Measurements from ENCODE around the gene TICAM2.

The TICAM2 gene

DNA sequence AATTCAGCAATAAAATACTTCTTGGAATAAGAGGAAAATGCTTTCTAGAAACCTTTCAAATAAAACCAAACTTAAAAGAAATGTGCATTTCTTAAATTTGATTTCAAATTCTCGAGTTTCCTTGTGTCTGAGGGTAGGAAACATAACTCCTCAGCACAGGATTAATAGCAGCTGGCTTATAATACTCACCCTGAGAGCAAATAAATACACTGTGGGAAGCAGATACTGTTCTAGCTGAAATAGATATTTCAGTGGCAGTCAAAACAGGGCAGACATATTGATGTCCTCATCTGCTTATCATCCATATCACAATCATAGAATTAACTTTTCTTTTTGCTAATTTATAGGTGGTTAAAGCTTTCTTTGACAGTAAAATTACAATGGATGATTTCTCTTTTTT is 33.6 kb downstream of the TICAM2 start:
- no peak for DNase-seq (ENCODE audit: low read depth)

DNA sequence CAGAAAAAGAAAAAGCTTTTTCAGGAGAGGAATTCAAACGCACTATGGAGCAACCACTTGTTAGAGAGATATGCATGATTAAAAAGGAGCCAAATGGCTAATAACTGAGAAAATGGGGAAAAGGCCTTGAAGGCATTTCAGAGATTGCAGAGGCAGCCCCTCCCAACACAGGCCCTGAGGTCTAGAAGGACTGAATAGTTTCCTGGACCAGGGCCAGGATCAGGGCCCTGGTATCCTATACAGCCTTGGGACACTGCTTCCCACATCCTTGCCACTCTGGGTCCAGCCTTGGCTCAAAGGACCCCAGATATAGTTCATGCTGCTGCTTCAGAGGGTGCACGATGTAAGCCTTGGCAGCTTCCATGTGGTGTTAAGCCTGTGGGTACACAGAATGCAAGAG is 37.0 kb downstream of the TICAM2 start:
- DNase-seq (ENCODE audit: low read depth), result no peak

DNA sequence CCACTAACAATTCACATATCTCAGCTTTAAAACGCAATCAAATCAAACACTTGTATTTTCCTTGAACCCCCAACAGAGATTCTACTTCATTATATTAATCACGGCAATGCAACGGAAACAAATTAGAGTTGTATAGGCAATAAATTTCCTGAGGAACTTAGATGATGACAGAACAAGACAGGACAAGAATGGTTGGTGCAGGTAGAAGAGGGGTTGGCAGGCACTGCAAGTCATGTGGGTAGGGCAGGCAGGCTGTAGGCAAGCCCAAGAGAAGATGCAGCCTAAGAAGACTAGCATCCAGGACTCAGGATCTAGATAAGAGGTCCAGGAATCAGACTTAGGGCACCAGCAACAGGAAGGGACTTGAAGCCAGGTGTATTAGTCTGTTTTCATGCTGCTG is 41.1 kb downstream of the TICAM2 start:
- no peak for DNase-seq (ENCODE audit: low read depth)

DNA sequence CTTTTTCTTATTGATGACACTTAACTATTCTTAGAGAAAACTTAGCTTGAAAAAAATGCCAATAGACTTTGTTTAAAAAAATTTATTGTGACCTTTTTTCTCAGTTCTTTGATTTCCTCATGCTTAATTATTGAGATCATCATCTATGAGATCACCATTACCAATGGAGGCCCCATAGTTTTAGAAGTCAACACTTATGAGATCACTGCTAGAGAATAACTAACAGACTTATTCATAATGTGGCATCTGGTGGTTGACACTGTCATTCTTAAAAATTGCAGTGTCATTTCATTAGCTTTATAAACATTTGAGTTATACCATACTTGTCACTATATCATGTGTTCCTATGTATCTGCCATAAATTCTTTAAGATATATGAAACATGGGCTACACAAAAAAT is 42.8 kb downstream of the TICAM2 start:
- DNase-seq (ENCODE audit: low read depth), result no peak

DNA sequence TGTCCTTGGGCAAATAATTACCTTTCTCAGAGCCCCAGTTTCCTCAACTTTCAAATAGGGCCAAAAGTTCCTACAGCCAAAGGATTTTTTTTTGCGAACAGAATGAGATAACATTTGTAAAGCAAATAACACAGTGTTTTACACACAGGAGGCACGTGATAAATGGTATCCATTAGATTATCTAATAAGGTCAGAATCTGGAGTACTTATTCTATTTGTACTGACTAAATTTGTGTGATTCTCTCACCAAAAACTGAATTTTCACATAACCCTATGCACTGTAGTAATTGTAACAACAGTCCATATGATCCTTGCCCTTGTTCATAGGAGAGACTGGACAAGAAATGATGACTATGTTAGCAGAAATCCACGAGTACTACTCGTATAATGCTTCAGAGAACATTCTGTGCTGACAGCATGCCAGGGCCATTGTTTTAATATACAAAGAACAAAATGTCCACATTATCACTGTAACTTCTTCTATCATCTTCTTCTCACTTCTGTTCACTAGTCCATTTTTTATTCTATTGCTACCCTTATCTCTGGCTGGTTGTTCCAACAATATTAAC is 43.8 kb downstream of the TICAM2 start:
- no peak for DNase-seq (ENCODE audit: low read depth)

DNA sequence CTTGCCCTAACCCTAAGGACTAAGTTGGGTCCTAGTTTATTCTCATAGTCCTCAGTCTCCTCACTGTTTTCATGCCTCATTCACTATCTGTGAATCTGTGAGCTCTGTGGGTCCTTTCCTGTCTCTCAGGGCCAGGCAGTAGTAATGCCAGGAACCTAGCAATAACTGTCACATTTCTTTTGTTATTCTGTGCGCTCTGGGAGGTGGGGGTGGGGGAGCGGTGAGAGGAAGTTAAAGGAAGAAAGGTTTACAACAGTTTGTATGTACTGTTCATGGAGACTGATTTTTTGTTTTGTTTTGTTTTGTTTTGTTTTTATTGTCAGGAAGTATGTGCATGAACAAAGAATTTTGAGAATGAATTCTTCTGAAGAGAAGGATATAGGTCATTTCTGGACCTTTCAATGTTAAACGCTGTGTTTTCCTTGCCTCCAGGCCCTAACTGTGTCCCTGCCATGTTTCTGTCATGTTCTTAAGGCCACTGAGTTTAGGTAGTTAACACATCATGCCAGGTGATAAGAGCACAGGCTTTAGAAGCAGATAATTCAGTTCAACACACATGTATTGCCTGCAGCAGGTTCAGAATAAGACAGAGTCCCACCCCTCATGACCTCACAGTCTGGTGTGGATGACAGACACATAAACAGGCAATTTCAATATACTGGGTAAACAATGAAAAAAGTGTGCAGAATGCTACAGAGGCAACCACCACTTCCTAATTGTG is 44.5 kb downstream of the TICAM2 start:
- DNase-seq (ENCODE audit: low read depth), result no peak

DNA sequence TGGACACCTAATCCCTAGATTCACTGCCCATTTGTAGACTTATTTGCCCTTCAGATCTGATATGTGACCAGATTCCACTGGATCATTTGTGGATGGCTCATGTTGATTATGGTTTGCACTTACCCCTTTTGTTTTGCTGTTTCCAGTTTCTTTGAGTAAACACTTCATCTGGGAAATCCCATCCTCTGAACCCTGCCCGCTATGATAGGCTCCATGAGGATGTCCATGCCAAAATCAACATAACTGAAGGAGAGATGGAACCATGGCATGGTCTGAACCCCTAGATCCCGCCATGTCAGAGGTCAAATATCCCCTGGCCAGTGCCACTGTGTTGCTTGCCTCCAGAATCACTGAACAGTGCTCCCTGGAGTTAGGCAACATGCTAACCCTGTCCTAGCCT is 46.0 kb downstream of the TICAM2 start:
- DNase-seq (ENCODE audit: low read depth), result no peak

DNA sequence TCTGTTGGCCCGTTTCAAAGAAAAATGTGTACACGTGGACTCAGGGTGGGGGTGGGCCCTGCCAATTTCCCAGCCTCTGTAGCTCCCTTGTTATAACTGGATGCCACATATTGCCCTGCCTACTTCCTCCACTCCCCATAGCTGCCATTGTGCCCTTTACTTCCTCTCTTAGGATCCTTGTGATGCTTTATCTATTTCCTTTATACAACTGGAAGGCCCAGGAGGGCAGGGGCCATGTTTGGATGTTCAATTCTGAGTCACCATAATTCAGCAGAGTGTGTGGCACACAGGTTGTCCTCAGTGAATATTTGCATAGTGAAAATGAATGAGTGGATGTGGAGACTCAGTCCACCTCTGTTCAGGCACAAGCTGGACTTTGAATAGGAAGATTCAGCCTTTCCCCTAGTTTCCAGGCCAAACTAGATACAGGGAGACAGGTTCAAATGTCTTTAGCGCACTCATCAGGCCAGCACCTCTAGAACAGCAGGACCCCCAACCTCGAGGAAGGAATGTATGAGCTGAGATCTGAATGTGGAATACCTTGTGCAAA is 47.1 kb downstream of the TICAM2 start:
- no peak for DNase-seq (ENCODE audit: low read depth)

DNA sequence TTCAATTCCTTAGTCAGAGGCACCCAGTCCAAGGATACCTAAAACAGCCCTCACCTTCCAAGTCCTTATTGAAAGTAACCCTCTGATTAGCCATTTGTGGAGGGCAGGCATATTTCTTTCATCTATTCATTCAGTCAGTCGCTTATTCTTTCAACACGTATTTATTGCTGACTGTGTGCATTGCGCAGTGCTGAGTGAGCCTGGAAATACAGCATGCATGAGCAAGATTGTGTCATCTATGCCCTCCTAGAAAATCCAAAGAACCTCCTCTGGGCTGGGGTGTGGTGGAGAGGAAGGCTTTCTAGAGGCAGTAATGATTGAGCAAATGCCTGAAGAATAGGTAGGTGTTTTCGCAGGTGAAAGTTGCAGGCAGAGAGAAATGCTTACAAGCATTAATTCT is 49.2 kb downstream of the TICAM2 start:
- no peak for DNase-seq (ENCODE audit: low read depth)

DNA sequence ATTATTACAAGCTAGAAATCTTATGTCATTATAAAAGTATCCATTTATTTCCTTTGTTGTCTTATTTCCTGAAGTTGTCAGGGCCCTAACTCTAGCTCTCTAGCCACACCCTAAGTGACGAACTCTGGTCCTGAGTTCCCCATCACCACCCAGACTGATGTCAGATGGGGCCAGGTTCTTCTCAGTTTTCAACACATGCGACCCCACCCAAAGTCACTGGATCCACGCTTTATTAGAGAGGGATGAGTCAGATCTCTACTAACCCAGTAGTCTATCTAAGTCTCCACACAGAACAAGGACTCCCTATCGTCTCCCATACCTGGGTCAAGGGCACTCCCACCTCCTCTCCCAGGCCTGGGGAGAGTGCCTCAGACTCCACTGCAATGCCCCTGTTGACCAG is 50.9 kb downstream of the TICAM2 start:
- no peak for DNase-seq (ENCODE audit: low read depth)

DNA sequence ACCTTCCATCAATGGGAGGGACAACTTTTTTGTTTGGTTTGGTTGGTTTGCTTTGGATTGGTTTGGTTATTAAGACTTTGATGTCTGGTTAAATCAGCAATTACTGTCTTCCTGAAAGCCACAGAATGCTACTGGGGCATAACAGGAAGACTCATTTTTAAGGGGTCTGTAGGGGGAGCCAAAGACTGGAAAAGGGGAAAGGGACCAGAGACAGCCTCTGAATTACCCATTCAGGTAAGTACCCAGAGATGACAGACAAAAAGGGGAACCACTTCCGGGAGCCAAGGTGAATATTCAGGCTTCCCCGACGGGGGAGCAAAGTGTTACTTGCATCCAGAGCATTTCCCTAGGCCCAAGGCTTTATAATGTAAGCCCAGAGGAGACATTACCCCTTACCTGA is 53.1 kb downstream of the TICAM2 start:
- DNase-seq (ENCODE audit: low read depth), result no peak

DNA sequence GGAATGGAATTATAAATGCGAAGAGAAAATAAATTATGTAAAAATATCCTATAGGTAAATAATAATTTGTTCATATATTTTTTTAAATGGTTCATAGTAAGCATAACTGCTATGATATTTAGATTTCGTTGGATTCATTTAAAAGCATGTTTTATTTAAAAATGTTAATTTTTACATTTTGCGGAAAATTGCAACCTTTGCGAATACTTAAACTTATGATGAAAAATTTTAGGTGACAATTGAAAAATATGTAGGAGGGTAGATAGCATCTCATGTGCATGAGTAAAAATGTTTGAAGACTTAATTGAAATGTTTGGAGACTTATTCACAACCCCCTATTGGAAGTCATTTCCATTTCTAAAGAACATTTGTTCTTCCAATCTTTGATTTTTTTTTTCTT is 53.6 kb downstream of the TICAM2 start:
- DNase-seq (ENCODE audit: low read depth), result no peak

DNA sequence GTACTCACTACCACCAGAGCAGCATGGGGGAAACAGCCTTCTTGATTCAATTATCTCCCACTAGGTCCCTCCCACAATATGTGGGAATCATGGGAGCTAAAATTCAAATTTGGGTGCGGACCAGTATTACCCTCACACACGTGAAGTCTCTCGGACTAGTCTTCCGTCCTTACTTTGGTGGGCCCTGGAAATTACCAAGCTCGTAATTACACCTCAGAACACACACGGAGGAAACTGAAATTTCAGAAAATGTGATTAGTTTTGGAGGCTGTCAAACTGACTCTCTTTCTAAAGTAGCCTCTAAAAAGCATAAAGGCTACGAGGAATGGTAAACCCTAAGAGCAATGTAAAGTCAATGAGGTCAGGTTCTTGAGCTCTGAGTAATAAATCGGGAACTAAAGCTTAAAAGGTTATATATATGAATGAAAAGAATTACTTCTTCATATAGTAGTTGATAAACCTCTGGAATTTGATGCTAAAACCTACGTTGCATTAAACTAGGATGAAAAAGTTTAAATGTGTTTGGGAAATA is 56.9 kb downstream of the TICAM2 start:
- DNase-seq (ENCODE audit: low read depth), result no peak

DNA sequence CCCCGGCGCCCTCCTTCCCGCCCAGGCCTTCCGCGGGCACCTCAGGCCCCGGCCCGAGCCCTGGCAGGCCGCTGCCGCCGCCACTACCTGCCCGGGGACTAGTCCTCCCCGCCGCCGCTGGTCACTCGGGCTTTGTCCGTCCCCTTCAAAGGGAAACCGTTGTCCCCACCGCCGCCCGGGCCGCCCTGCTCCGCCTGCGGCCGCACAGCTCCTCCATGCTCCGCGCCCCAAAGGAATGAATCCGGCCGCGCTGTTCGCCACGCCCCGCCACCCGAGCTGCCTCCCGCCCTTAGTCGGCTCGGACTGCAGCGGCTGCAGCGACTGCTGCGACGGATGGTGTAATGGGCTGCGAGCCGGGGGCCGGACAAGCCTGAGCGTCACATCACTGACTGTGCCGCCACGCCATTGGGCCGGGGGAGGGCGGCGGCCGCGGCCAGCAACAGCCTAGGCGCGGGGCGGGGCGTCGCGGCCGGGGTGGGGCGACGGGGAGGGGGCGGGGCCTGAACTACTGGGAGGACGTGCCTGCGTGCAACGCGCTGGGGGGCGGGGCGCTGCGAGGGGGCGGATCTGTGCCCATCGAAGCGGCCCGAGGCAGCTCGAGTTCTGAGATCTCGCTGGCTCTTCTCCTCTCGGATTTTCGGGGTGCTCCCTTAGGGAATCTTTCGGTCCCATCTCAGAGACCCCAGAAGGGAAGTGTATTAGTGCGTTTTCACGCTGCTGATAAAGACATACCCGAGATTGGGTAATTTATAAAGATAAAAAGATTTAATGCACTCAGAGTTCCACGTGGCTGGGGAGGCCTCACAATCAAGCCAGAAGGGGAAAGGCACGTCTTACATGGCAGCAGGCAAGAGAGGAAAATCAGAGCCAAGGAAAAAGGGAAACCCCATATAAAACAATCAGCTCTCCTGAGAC is 57.6 kb downstream of the TICAM2 start, which contains the start of gene FEM1C:
TSS of gene FEM1C (minus strand) at position 340 of the 915 bp plus-strand sequence. CDS start 1,282 bp downstream, outside the sequence.
- peak; percentile 92 for DNase-seq (ENCODE audit: low read depth)

DNA sequence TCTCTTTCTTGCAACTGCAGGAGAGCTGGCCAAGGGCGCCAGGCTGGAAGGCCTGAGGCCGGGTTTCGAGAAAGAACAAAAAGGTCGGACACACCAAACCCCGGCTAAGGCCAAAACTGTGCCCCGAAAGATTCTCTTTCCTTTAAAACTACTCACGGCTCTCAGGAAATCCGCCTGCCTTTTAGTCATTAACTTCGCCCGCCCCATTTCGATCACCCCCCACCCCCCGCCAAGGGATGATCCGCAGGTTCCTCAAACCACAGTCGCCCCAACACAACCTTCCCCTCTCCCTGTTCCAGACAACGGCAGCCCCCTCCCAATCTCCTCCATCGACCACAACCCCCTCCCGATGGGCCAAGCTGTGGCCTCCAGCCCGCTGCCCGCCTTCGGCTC is 58.2 kb downstream of the TICAM2 start:
- peak; percentile 45 for DNase-seq (ENCODE audit: low read depth)

DNA sequence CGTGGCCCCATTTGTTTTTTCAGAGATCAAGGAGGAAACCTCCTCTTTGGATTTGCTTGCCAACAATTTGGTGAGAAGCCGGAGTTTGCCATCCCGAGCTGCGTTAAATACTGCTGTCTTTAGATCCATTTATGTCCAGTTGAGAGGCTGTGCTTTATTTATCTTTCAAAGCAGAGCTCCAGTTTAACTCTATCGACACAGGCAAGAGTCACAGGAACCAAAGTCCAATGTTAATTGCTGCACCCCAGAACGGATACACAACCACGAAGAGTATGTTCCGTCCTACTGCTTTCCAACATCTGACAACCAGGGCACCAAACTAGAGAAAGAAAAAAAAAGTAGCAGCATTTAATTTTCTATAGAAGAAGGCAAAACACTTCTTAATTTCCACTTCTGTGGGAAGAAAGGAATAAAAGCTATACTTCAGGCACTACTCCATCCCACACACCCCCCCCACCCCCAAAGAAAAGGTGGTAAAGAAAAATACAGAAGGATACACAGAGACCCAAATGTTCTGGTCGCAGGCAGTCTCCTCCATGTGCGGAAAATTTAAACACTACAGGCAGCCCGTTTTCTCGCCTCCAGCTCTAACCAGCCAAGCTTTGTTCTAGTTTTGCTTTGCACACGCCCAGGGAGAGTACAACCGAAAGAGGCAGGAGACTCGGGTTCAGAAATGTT is 58.8 kb downstream of the TICAM2 start:
- DNase-seq (ENCODE audit: low read depth), result peak; percentile 3

DNA sequence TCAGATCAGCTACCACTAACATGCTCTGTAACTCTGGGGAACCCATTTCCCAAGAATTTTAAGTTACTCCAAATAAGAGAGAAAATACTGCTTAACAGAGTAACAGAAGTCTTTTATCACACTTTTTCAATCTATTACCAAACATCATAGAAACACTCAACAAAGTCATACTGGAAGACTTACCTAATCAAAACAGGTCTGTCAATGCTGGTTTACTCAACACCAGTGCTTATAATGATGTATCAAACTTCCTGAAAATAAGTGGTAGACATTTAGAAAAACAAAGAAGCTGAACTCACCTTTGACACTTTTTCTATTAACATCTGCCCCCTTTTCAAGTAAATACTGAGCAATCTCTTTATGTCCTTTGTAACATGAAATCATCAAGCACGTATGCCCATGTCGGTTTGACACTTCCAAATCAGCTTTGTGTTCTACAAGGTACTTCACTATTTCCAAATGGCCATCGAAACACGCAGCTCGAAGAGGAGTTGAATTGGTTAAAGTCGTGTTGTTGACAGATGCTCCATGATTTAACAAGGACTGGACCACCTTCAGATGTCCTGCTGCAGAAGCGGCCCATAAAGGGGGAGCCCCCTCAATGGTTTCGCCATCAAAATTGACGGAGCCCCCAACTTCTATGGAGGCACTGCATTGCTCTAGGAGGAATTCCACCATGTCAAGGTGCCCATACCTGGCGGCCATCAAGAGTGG is 59.5 kb downstream of the TICAM2 start:
- DNase-seq (ENCODE audit: low read depth), result no peak

DNA sequence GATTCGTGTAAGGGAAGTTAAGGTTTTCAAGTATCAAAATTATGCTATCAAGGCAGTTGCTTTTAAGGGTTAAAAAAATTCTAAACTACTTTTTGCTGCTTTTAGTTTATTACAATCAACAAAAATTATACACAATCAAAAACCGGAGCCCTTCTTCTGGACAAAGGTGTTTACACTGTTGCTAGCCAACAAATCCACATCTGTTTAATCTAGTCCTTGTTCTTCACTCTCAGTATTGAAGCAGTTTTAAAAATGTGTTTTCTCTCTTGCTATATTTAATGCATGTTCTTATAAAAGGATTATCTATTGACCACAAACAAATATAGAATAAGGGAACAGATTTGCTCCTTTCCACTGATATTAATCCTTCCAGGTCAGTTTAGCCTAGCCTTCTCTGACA is 60.2 kb downstream of the TICAM2 start:
- DNase-seq (ENCODE audit: low read depth), result no peak

DNA sequence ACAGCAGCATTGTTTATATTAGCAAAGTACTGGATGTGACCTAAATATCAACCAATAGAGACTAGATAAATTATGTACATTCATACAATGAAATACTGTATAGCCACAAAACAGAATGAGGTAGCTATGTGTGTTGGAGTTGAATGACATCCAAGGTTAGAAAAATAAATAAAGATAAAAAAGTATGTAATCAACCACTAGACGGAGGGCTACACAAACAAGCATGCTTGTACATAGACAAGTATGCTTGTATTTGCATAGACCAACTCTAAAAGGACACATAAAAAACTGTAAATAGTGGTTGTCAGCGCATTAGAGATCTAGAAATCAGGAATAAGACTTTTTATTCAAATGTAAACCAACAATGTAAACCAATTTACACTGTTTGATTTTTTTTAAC is 60.7 kb downstream of the TICAM2 start:
- no peak for DNase-seq (ENCODE audit: low read depth)

DNA sequence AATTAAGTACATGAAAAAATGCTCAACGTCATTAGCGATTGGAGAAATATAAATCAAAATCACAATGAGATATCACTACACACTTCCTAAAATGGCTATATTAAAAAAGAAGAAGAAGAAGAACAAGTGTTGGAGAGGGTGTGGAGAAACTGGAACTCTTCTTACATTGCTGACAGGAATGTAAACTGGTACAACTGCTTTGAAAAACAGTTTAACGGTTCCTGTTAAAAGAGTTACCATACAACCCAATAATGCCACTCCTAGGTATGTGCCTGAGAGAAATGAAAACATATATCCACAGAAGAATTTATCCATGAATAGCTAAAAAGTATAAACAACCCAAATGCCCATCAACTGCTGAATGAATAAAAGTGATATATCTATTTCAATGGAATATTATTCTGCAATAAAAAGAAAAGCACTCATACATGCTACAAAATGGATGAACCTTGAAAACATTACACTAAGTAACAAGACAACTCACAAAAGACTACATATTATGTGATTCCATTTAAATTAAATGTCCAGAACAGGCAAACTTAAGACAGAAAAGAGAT is 66.7 kb downstream of the TICAM2 start:
- DNase-seq (ENCODE audit: low read depth), result no peak

DNA sequence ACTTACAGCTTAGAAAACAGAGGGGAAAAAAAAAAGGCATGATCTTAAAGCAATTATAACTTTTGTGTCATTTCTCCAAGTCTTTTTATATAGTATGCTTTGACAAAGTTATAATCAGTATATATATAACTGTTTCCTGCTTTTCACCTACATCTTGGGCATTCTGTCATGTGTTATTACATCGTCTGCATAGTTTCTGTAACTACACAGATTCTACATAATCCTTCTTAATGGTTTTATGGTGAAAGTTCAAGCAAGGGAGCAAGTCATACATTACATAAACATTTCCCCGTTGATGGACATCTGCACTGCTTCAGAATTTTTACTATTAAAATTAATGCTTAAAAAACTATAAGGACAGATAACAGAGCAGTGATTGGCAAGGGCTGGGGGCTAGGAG is 69.8 kb downstream of the TICAM2 start:
- DNase-seq (ENCODE audit: low read depth), result no peak

Data from T-helper 22 cell (primary cell).